SHP77 (cell line): ENCODE results near the gene PLCB1.
A peak's percentile ranks its signal among the peaks of the same experiment; 100 is the strongest.
"Not testable (repeated sequence)": the region's sequence is repeated elsewhere in the genome, so short reads cannot be mapped to it uniquely, and the experiment has no call there.

Source experiments
- DNase-seq, 2 experiments: peaks; one replicate each; lab custom pipeline; 2025; lab: John Stamatoyannopoulos, UW

PLCB1 gene

DNA sequence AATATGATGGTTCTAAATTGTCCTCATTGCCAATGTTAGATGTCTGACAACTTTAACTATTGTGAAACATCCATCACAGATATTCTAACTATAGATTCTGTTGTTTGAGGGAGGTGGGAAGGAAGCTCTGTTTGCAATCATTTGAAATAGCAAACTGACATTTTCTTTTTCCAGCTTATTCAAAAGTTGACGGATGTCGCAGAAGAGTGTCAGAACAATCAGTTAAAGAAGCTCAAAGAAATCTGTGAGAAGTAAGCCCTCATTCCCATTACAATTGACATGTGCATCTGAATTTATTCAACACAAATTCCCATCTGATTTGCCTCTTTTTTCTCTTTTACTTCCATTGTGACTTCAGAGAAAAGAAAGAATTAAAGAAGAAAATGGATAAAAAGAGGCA, 656.2 kb downstream of the PLCB1 start:
- no peak for DNase-seq

DNA sequence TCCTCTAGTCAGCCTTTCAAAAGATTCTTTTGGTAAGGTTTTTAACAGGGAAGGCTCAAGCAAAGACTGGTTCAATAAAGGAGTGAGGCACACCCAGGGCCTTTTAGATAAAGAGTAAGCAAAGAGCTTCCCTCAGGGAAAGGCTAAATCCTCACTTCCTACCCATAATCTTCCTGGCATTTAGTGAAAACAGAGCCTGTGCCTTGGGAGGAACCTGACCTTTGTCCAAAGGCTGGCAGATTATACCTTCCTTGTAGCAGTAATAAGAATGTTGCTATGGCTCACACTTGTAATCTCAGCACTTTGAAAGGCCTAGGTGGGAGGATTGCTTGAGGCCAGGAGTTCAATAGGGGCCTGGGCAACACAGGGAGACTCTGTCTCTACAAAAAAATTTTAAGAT, 656.8 kb downstream of the PLCB1 start:
- DNase-seq, result no peak

DNA sequence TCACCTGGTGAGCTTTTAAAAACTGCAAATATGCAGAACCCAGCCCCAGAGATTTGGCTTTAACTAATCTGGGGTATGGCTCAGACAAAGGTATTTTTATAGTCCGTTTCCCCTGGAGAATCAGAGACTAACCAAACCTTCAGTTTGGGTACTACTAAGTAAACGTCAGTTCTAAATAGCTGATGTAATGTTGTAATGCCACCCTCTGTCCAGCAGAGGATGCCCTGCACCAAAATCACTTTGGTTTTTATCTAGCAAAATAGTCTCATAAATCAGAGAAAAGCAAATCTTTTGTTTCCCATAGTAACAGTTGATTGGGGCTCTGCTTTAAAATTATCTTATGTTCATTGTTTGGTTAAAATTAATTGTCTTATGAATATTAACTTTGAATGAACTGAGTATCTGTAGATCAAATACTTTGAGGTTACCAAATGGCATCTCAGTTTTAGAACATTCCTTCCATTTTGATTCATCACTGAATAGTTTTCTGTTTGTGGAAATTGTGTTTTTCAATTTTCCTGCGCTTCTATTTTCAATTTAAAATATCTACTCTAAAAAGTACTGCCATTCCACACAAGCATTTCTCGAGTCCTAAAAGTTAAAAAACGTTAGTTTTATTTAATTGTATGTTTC, 658.5 kb downstream of the PLCB1 start:
- DNase-seq, result peak; percentile 45 to 49

DNA sequence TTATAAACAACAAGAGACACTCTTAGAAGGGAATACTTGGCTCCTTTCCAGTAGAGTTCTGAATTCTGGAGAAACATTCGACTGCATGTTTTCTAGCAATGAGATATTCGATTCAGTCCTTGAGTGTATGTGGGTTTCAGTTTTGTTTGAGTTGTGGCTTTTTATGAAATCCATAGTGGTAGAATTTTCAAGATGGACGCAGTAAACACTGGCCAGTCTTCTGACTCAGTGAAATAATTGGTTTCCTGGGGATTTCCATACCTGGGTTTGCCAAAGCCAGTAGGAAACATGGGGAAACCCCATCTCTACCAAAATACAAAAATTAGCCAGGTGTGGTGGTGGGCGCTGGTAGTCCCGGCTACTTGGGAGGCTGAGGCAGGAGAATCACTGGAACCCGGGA, 663.3 kb downstream of the PLCB1 start:
- DNase-seq, result no peak

DNA sequence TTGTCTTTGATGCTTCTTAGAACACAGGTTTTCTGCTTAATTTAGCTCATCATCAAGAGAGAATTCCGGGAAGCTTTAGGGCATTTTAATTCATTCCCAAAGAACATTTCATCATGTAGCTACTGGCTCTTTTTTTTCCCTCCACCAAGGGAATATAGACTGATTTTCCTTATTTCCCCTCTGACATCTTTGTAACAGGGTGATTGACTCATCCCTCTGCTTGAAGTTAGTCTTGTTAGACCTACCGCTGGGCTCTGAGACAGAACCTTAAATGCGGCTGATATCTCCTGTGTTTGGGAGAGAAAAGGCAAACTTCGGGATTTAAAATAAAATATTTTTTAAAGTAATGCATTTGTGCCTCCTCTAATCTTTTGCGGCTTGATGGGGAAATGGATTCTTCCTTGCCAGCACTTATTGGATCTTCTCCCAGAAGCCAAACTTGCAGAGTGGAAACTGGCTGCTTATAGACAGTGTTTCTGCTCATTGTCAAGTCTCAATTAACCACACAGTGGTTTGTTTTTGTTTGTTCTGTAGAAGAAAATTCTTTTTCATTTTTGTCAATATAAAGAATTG, 664.1 kb downstream of the PLCB1 start:
- DNase-seq, result no peak

DNA sequence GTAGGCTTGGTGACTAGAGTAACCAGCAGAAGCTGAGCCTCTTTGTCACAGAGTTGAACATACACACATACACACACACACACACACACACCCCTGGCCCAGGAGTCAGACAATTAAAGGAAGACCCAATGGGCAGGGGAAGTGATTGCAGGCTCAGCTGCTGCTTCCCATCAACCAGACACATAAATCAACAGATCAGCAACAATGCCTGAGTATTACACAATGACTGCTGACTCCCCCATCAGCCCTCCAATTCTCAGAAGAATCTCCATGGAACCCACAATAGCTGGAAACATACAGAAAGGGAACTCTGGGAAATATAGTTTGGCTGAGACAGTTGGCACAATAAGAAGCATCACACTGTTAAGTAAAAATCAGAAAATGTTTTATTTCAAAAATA, 666.4 kb downstream of the PLCB1 start:
- no peak for DNase-seq

DNA sequence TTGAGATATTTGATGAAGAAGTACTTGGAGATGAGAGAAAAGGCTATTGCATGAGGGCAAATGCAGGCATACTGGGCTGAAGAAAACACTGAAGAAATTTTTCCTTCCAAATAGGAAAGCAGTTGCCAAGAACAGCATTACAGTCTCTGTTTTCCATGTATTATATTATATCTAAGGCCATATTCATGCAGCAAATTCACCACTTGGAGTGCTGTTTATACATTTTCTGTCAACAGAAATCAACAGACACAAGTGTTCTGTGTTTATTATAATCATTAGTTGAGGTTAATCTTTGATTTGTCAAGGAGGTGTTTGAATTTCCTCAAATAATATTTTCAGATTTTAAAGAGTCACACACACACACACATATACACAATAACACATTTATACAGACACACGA, 668.0 kb downstream of the PLCB1 start:
- DNase-seq, result no peak

DNA sequence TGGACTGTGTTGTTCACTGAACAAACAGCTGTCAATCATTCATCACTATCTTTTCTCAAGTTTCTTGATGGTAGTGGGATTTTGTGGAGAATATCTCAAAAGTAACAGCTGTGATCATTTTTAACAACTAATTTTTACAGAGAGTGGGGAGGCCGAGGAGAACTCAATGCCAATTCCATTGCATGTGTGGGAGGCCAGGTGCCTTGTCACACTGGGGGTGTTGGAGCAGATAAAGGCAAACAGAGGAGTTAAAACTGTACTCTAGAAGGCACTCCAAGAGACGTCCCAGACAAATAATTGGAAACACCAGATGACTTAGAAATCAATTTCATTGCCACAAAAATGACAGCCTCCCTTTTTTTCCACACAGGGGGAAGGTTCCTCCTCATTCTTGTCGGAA, 669.6 kb downstream of the PLCB1 start:
- DNase-seq, result no peak

DNA sequence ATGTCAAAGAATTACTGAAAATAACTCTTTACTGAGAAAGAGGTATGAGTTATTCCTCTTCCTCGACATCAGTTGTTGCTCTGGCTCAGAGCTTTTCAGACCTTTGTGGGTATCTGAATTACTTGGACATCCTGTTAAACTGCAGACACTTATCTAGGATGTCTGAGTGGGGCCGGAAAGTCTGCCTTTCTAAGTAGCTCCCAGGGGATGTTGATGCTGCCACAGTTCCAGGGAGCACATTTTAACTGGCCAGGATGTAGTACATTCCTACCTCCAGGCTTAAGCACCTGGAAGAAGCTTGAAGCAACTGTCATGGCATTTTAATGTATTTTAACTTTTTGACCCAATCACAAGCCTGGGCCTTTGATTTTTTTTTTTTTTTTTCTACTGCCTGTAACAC, 671.0 kb downstream of the PLCB1 start:
- no peak for DNase-seq

DNA sequence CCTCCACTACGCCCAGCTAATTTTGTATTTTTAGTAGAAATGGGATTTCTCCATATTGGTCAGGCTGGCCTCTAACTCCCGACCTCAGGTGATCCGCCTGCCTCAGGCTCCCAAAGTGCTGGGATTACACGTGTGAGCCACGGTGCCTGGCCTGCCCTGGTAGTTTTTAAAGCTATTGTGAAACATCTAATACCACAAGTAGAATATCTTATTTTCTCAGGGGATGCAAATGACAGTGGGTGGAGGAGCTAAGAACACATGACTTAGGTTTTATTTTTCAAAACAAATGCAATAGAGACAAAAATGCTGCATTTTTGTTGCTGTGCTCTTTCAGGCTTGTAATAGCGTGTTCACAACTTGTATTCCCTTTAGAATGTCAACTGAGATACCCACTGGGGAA, 671.9 kb downstream of the PLCB1 start:
- no peak for DNase-seq

DNA sequence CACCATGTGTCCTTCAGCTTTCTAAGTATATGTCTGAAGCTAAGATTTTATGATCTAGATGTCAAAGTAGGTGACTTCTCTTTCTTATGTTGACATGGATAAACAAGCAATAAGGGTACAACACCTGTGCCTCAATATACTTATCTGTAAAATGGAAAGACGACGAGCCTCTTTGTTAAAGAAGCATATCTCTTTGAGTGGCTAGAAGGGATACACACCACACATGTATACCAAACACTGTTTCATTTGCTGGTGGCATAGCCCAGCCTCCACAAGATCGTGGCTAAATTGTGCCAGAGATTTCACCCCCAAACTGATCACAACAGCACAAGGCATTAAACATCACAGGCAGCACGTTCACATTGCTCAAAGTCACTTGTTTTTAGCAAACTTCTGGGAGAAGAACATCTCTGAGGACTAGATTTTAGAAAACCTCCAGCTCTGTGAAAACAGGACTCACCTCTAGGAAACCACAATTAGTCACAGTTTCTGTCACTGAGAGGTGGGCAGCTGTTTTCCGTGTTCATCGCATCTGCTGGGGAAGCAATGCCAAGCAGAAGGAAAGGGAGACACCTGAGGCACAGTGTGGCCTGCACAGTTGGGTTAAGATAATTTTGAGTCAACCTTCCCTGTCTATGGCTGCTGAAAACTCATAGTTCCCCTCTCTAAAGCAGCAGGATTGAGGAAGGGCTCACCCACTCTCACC, 673.8 kb downstream of the PLCB1 start:
- DNase-seq, result no peak

DNA sequence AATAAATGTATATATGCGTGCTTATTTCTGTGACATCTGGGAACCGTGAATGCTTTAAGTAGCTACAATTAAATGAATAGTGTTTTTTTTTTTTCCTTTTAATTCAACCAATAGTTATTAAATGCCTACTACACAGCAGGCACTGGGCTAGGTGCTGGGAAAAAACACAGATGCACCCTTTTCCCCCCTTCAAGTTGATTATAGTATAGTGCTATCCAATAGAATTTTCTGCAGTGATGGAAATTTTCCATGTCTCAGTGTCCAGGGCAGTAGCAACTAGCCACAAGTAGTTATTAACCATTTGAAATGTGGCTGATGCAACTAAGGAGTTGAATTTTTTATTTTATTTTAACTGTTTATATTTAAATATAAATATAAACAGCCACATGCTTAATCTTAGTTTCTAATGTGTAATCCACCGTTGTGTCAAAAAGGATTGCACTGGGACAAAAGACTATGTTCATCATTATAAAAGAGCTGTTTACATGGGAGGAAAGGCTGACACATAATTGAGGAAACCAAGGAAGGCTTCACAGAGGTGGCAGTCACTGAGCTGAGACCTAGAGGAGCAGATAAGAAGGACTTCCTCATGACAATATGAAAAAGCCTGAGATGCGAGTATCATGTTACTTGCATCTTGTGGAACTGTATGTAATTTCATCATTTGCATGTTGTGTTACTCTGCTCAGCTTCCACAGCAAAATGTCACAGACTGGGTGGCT, 675.6 kb downstream of the PLCB1 start:
- no peak for DNase-seq

DNA sequence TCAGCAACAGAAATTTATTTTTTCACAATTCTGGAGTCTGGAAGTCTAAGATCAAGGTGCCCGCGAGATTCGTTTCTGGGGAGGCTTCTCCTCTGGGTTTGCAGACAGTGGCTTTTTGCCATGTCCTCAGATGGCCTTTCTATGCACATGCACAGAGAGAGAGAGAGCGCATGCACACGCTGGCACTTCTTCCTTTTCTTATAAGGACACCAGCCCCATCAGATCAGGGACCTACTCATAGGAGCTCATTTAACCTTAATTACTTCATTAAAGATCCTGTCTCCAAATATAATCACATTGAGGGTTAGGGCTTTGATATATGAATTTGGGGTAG, 676.1 kb downstream of the PLCB1 start:
- DNase-seq, result no peak

DNA sequence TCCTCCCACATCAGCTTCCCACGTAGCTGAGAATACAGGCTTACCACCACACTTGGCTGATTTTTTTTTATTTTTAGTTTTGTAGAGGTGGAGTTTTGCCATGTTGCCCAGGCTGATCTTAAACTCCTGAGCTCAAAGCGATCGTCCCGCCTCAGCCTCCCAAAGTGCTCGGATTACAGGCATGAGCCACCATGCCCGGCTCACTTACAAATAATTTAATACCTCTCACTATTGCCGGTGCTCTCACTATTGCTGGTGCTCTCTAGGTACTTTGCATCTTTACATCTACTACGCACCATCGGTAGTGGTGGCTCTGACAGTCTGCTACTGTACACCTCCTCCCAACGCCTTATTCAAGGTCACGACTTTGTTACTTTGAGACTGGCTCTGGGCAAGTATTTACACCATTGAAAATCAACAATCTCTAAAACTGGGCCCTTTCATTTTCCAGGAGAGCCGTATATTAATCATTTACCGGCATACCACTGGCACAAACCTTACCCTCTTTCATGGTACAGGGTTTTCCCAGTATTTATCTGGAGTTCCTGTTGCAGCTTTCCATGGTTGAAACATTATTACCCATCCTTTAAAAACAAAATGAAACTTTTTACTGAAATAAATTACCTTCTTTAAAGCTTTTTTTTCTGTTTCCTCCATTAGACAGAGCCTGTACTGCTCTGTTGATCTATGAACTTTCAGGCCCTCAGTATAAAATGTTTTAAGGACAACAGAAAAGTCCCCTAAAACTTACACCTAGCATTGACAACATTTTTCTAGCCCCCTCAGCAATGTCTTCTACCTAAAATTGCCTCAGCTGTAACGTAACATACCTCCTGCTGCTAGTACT, 677.3 kb downstream of the PLCB1 start:
- no peak for DNase-seq

DNA sequence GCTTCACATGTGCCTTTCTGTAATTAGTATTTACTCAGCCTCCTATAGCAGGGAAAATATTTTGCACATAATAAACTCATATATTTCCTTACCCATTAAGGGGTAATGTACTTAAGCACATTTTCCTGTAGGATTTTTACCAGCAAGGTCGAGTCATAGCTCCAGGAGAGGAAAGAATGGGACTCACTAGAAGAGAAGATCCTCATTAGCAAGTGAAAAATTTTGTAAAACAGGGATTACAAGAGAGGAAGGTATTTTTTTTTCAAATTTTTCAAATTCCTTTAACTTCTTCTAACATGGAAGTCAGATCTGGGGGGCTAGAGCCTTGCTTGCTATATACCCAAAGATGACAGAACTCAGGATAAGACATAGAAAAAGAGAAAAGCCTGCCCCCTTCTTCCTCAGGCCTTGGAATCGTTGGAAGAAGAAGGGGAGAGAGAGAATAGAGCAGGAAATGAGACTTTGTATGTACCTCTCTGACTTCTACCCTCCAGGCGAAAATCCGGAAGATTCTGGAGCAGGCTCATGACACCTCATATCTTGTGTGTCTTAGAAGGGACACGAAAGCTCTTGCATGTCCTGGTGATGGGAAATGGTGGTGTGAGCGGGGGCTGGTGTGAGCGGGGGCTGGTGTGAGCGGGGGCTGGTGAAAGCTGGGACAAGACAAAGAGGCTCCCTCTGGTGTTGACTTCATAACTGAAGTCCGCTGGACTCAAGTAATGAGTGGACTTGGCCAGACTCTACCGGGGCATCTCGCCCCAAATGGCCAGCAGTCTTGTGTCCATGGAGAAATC, 679.9 kb downstream of the PLCB1 start:
- DNase-seq, result no peak

DNA sequence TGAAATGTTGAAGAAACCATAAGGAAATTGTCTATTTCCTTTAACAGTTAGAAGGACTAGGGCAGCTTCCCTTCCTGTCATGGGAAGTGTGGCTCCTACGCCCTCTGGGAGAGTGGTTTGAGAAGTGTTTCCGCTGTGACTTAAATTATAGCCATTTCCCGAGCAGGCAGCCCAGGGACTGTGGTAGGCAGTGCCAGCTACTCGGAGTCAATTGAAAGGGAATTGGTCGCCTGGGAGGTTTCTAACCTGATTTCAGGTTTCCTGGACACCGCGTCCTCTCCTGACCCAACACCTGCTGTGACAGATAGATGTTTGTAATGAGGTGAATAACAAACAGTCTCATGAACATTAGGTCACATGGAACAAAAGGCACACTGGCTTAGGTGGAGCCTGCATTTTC, 680.8 kb downstream of the PLCB1 start:
- DNase-seq, result peak in 1 of 2 experiments; percentile 33

DNA sequence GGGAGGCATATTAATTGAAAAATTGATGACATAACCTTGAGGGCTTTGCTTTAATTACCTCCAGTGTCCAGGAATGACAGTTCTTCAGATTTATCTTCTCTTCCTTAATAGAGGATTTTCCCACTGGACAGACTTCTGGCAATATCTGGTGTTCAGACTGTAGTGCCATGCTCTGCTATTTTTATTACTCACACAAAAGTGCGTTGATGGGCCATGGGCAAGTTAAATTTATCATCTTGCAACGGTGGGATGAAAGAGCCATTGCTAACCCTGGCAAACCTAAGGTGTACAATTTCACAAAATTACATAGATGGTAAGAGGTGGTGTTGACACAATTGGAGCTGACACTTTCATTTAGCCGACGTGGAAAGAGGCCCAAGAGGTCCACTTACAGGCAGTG, 683.1 kb downstream of the PLCB1 start:
- no peak for DNase-seq

DNA sequence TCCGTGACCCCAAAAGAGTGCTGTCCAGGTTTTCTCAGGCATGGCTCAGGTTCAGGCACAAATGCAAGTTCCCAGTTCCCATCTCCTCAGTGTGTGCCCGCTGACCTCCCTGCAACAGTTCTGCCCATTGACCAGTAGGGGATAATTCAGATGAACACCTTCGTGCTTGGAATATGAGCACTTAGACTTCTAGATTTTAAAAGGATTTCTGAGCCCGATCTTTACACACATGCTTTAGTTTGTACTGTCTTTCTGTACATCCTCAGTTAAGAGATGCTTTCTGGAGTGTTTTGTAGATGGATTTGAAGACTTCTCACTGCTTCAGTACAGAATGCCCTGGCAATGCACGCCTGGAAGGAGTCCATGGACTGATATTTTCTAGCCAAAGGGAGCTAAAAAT, 697.2 kb downstream of the PLCB1 start:
- no peak for DNase-seq

DNA sequence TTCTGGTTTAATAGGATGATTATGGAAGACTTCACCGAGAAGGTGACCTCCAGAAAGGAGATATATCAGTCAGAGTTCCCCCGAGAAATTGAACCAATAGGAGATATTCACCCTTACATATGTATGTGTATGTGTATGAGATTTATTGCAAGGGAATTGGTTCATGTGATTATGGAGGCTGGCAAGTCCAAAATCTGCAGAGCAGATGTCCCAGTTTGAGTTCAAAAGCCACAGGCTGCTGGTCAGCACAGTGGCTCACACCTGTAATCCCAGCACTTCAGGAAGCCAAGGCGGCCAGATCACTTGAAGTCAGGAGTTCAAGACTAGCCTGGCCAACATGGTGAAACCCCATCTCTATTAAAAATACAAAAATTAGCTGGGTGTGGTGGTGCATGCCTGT, 702.2 kb downstream of the PLCB1 start:
- DNase-seq, result not testable (repeated sequence)

DNA sequence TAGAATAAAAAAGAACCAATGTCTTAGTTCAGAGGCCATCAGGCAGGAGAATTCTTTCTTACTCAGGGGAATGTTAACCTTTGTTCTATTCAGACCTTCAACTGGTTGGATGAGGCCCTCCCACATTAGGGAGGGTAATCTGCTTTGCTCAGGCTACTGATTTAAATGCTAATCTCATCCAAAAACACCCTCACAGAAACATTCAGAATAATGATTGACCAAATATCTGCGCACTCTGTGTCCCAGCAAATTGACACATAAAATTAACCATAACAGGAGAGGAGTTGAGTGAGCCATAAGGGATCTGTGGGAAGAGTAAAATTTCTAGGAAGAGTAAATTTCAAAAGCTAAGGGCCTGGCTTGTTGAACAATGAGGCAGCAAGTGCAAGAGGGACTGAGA, 702.8 kb downstream of the PLCB1 start:
- DNase-seq, result no peak

DNA sequence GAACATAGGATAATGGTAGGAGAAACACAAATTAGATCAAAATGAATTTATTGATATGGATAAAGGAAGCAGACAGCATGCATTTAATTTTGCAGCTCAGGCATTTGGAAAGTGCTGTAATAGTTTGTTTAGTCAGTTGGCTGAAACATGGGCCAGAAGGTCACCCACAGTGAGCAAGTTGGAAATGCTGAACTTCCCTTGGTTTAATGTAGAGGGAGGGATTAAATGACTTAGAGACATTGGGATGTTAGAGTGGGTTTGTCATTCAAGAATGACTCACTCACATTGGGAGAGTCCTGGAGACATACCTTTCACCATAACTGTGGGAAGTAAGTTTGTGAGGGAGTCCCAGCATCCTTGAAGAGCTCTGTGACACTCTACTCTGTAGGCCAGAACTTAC, 705.3 kb downstream of the PLCB1 start:
- no peak for DNase-seq
